ENCODE results near the gene ARHGEF2. TPM values are rescaled to one million over a fixed set of nuclear protein-coding genes. Genes with fewer than 3 reads are reported as not detected.
"Not testable (repeated sequence)": the region's sequence is repeated elsewhere in the genome, so short reads cannot be mapped to it uniquely, and the experiment has no call there.

ARHGEF2 gene
- polyA plus RNA-seq, 2 of the 4 experiments (the other 2 are of a cell fraction) = 21.3 to 67.4 TPM

- Histone ChIP-seq H3K4me2 (peak overlapping the region; percentile 88), H3K27ac (0 out of 6 replicates have a peak overlapping the region, but pooled peaks of 1 of the 2 experiments have one; percentile 17), H3K9me3 (no peaks in the 10 kb centered on the region), H3K4me1 (peaks cover 39% of the 10 kb centered on the region), H3K4me3 (peak overlapping the region; percentile 81)
- ATAC-seq = no peak
- no peak for DNase-seq (ENCODE audit: low read depth in 1 of 2, low spot score in 1 of 2)
- WGBS (ENCODE audit: missing lambda C conversion rate) = 44% methylated on average over 5 of the region's 5 CpGs
- no peak for FAIRE-seq
- TF ChIP-seq PBX3 (IDR thresholded peaks at IDR 0.05) = no peak
- TF ChIP-seq TFCP2L1 (CRISPR knock-in tag; IDR thresholded peaks at IDR 0.05) = no peak
- no peak for TF ChIP-seq HEYL (CRISPR knock-in tag; IDR thresholded peaks at IDR 0.05)
- TF ChIP-seq PHF8 (IDR thresholded peaks at IDR 0.05; ENCODE audit: borderline replicate concordance, low read depth) = no peak
- TF ChIP-seq POLR2AphosphoS2 (conservative IDR thresholded peaks at IDR 0.05; ENCODE audit: low read length) = no peak
- TF ChIP-seq E2F6 (IDR thresholded peaks at IDR 0.05; ENCODE audit: borderline replicate concordance, low read depth) = no peak
- TF ChIP-seq EP300 (IDR thresholded peaks at IDR 0.05) = no peak
- no peak for TF ChIP-seq TP53 (CRISPR knock-in tag; IDR thresholded peaks at IDR 0.05)
- TF ChIP-seq EHF (CRISPR knock-in tag; IDR thresholded peaks at IDR 0.05) = no peak
- ChIA-PET POLR2A (interaction anchor here (0.6 to 1.6 kb wide), 3 partner anchors 10 to 46 kb away, joined by 3 to 4 read pairs (median 4); partner anchors contain the start of gene ARHGEF2), CTCF (interaction anchor here (1.0 to 3.6 kb wide), 7 partner anchors 12 to 133 kb away, joined by 3 to 23 read pairs (median 4); partner anchors contain the start of gene ARHGEF2)
These were observed 45.9 kb downstream of the ARHGEF2 start for GRCh38 chr1:155932487-155932886.

- Histone ChIP-seq H3K27ac (no peak overlapping the region), H3K9me3 (no peaks in the 10 kb centered on the region), H3K4me3 (no peak overlapping the region), H3K4me2 (peak overlapping the region; percentile 88), H3K4me1 (peaks cover 39% of the 10 kb centered on the region)
- TF ChIP-seq NPAS2 (CRISPR knock-in tag; IDR thresholded peaks at IDR 0.05; ENCODE audit: borderline replicate concordance) = no peak
- no peak for TF ChIP-seq ATOH8 (CRISPR knock-in tag; IDR thresholded peaks at IDR 0.05; ENCODE audit: low read depth)
- no peak for TF ChIP-seq SREBF2 (IDR thresholded peaks at IDR 0.05)
- TF ChIP-seq CHD2 (IDR thresholded peaks at IDR 0.05; ENCODE audit: low read length, partially characterized antibody) = no peak
- TF ChIP-seq ZSCAN20 (CRISPR knock-in tag; IDR thresholded peaks at IDR 0.05) = no peak
- TF ChIP-seq NFE2L2 (conservative IDR thresholded peaks at IDR 0.05; ENCODE audit: low read length) = no peak
- no peak for TF ChIP-seq GATA3 (IDR thresholded peaks at IDR 0.05; ENCODE audit: borderline replicate concordance)
- TF ChIP-seq RCOR1 (IDR thresholded peaks at IDR 0.05; ENCODE audit: low read depth, low read length) = no peak
- TF ChIP-seq CHD4 (IDR thresholded peaks at IDR 0.05; ENCODE audit: borderline replicate concordance) = no peak
- TF ChIP-seq JUNB (IDR thresholded peaks at IDR 0.05) = no peak
- no peak for TF ChIP-seq POLR2AphosphoS2 (conservative IDR thresholded peaks at IDR 0.05; ENCODE audit: low read length)
- FAIRE-seq (no peak), ATAC-seq (no peak), DNase-seq (ENCODE audit: low read depth in 1 of 2, low spot score in 1 of 2) (no peak)
- CTCF ChIA-PET = interaction anchor here (1.0 to 3.6 kb wide), 5 partner anchors 15 to 122 kb away, joined by 3 to 23 read pairs (median 4); partner anchors contain the start of gene ARHGEF2
- POLR2A ChIA-PET = interaction anchor here (0.6 to 1.6 kb wide), 3 partner anchors 10 to 46 kb away, joined by 3 to 4 read pairs (median 4); partner anchors contain the start of gene ARHGEF2
- WGBS (ENCODE audit: missing lambda C conversion rate) = 30% methylated on average over 1 of the region's 1 CpG
These were observed 46.3 kb downstream of the ARHGEF2 start for GRCh38 chr1:155932081-155932480.

GRCh38 chr1:155931332-155932038, 46.9 kb downstream of the ARHGEF2 start:
- no peak overlapping the region for H3K4me3 ChIP-seq

GRCh38 chr1:155930725-155931124, 47.6 kb downstream of the ARHGEF2 start:
- Histone ChIP-seq H3K4me2 (peak overlapping the region; percentile 88), H3K4me1 (peaks cover 39% of the 10 kb centered on the region)
- H3K9me3 ChIP-seq; DNase-seq (ENCODE audit: low read depth in 1 of 2, low spot score in 1 of 2); FAIRE-seq; POLR2A ChIA-PET; ATAC-seq; H3K27ac ChIP-seq; H3K4me3 ChIP-seq: not testable (repeated sequence)
- 83% methylated on average over 10 of the region's 10 CpGs for WGBS (ENCODE audit: missing lambda C conversion rate)
- CTCF ChIA-PET = interaction anchor here (1.0 to 3.6 kb wide), 3 partner anchors 31 to 66 kb away, joined by 4 to 23 read pairs (median 5); no protein-coding TSS in a partner anchor

More at GRCh38 chr1:155931332-155932038, 46.9 kb downstream of the ARHGEF2 start:
- no peak for ATAC-seq
- Histone ChIP-seq H3K4me1 (peaks cover 39% of the 10 kb centered on the region), H3K4me2 (peak overlapping the region; percentile 88), H3K27ac (no peak overlapping the region), H3K9me3 (no peaks in the 10 kb centered on the region)
- WGBS (ENCODE audit: missing lambda C conversion rate) = 70% methylated on average over 7 of the region's 7 CpGs
- ChIA-PET POLR2A (interaction anchor here (1.0 kb wide), 1 partner anchor 47 kb away, joined by 3 read pairs; the partner anchor contains the start of gene ARHGEF2), CTCF (interaction anchor here (1.9 to 3.6 kb wide), 3 partner anchors 26 to 65 kb away, joined by 5 to 23 read pairs (median 5); no protein-coding TSS in a partner anchor)
- FAIRE-seq = no peak
- no peak for DNase-seq (ENCODE audit: low read depth in 1 of 2, low spot score in 1 of 2)
- no peak for TF ChIP-seq TP53 (CRISPR knock-in tag; IDR thresholded peaks at IDR 0.05)
- no peak for TF ChIP-seq MAZ (IDR thresholded peaks at IDR 0.05; ENCODE audit: borderline replicate concordance, low read depth, low read length)
- no peak for TF ChIP-seq JUNB (IDR thresholded peaks at IDR 0.05)
- peak; percentile 41 for TF ChIP-seq MAFK (IDR thresholded peaks at IDR 0.05; ENCODE audit: partially characterized antibody)
- no peak for TF ChIP-seq E2F6 (IDR thresholded peaks at IDR 0.05; ENCODE audit: borderline replicate concordance, low read depth)
- TF ChIP-seq ZSCAN20 (CRISPR knock-in tag; IDR thresholded peaks at IDR 0.05) = no peak
- no peak for TF ChIP-seq ESRRA (IDR thresholded peaks at IDR 0.05; ENCODE audit: borderline replicate concordance, low read length)
